Tibial artery (tissue), 4 donors: ENCODE data around the gene RBBP5.

Experiments used
- DNase-seq, 2 donors: peaks; one replicate each; pipeline ENCODE4 v3.0.0-alpha.2; 2019
- H3K27ac ChIP-seq, 2 donors: fragments of 200-600 bp; sonication (generic) in 1 of 2; 1 replicate in 1 of 2; 2 replicates in 1 of 2; pipeline ENCODE4 v1.5.1; 2018 to 2019; ENCODE audit warnings: mild to moderate bottlenecking in 1 of 2
- H3K27me3 ChIP-seq, 2 donors: fragments of 200-600 bp; sonication (generic) in 1 of 2; one replicate each; pipeline versions ENCODE4 v1.5.1 to v1.6.0; 2016 to 2019
- H3K36me3 ChIP-seq, 3 donors: fragments of 200-600 bp; sonication (generic) in 2 of 3; one replicate each; pipeline ENCODE4 v1.5.1; 2016 to 2019; ENCODE audit warnings: mild to moderate bottlenecking in 2 of 3
- H3K4me1 ChIP-seq, 4 donors: fragments of 200-600 bp; sonication (generic) in 2 of 4; 1 replicate in 3 of 4; 2 replicates in 1 of 4; pipeline ENCODE4 v1.5.1; 2016 to 2019
- H3K4me3 ChIP-seq, 2 donors: fragments of 200-600 bp; sonication (generic) in 1 of 2; 1 replicate in 1 of 2; 2 replicates in 1 of 2; pipeline ENCODE4 v1.5.1; 2018 to 2019; ENCODE audit warnings: mild to moderate bottlenecking in 2 of 2
- H3K9me3 ChIP-seq, 3 donors: fragments of 200-600 bp; sonication (generic) in 1 of 3; one replicate each; pipeline ENCODE4 v1.5.1; 2016 to 2019
- intact Hi-C: fragments of 100-400 bp; cut with DNase I; formaldehyde crosslinking; loops from one replicate; pipeline ENCODE4 v1.15.0; 2023; ENCODE audit warnings: low total_unique reads
- TF ChIP-seq, protein P1 (sequence below), 2 experiments: fragments of 200-600 bp in 1 of 2; fragments of 450-650 bp in 1 of 2; IDR thresholded peaks; one replicate each; pipeline ENCODE4 v1.5.1; 2017 to 2019; ENCODE audit warnings: antibody characterized with exemption in 2 of 2, mild to moderate bottlenecking in 1 of 2, moderate library complexity in 1 of 2

The RBBP5 gene

DNA sequence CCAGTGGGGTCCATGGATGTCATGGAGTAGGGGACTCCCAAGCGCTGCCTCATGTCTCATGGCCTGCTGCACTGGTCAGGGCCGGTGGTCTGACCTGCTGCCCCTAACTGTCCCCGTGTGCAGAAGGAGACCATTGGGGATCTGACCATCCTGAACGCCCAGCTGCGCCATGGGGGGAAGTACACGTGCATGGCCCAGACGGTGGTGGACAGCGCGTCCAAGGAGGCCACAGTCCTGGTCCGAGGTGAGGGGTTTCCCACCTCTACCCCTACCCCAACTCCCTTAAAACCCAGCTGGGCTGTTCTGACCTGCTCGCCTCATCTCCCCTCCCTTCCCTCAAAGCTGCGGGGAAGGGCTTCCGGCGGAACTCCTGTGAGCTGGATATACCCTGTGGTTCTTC, 56.1 kb downstream of the RBBP5 start:
- no peak overlapping the region for H3K4me3 ChIP-seq
- peaks cover 0 to 7% (median 2%) of the 10 kb centered on the region in 4 donors for H3K4me1 ChIP-seq
- TF ChIP-seq, protein P1, sequence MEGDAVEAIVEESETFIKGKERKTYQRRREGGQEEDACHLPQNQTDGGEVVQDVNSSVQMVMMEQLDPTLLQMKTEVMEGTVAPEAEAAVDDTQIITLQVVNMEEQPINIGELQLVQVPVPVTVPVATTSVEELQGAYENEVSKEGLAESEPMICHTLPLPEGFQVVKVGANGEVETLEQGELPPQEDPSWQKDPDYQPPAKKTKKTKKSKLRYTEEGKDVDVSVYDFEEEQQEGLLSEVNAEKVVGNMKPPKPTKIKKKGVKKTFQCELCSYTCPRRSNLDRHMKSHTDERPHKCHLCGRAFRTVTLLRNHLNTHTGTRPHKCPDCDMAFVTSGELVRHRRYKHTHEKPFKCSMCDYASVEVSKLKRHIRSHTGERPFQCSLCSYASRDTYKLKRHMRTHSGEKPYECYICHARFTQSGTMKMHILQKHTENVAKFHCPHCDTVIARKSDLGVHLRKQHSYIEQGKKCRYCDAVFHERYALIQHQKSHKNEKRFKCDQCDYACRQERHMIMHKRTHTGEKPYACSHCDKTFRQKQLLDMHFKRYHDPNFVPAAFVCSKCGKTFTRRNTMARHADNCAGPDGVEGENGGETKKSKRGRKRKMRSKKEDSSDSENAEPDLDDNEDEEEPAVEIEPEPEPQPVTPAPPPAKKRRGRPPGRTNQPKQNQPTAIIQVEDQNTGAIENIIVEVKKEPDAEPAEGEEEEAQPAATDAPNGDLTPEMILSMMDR (IDR thresholded peaks at IDR 0.05), result no peak
- no peaks in the 10 kb centered on the region for H3K27me3 ChIP-seq
- H3K9me3 ChIP-seq, result no peaks in the 10 kb centered on the region
- intact Hi-C loops, result no loop called here
- no peak overlapping the region for H3K27ac ChIP-seq
- H3K36me3 ChIP-seq, result no peaks in the 10 kb centered on the region
- peak in 1 of 2 donors; percentile 34 for DNase-seq

GRCh38 chr1:205064741-205065316, 56.9 kb downstream of the RBBP5 start:
- intact Hi-C loops, result loop anchor here (5.0 kb wide), 1 partner anchor 78 kb away; no protein-coding TSS in a partner anchor
- Histone ChIP-seq H3K4me1 (peaks cover 0 to 7% (median 2%) of the 10 kb centered on the region in 4 donors), H3K27me3 (no peaks in the 10 kb centered on the region), H3K36me3 (no peaks in the 10 kb centered on the region), H3K27ac (no peak overlapping the region), H3K9me3 (no peaks in the 10 kb centered on the region), H3K4me3 (no peak overlapping the region)
- TF ChIP-seq, protein P1 (IDR thresholded peaks at IDR 0.05), result no peak
- peak in 1 of 2 donors; percentile 25 for DNase-seq

GRCh38 chr1:205064301-205064700, 57.5 kb downstream of the RBBP5 start:
- peaks cover 0 to 7% (median 2%) of the 10 kb centered on the region in 4 donors for H3K4me1 ChIP-seq
- intact Hi-C loops, result loop anchor here (5.0 kb wide), 1 partner anchor 77 kb away; no protein-coding TSS in a partner anchor
- no peaks in the 10 kb centered on the region for H3K36me3 ChIP-seq
- H3K27me3 ChIP-seq, result no peaks in the 10 kb centered on the region
- H3K9me3 ChIP-seq, result no peaks in the 10 kb centered on the region
- no peak overlapping the region for H3K27ac ChIP-seq
- H3K4me3 ChIP-seq, result no peak overlapping the region
- peak in 1 of 2 donors; percentile 46 for DNase-seq
- TF ChIP-seq, protein P1 (IDR thresholded peaks at IDR 0.05), result no peak

DNA sequence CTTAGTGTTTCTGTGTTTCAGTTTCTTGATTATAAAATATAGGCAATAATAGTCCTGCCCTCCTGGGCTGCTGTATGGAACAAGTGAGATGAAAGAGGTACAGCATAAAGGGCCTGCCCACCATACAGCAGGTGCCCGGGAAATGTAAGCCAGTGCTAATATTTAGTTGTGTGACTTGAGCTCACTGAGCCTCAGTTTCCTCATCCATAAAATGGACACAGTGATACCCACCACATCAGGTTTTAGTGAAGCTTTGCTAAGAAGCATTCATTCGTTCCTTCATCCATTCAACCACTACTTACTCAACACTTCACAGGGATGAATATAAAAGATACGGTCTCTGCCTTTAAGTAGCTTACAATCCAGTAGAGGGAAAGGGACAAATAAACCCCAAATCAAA, 58.9 kb downstream of the RBBP5 start:
- H3K36me3 ChIP-seq, result no peaks in the 10 kb centered on the region
- intact Hi-C loops, result loop anchor here (5.0 kb wide), 1 partner anchor 76 kb away; no protein-coding TSS in a partner anchor
- TF ChIP-seq, protein P1 (IDR thresholded peaks at IDR 0.05), result no peak
- no peaks in the 10 kb centered on the region for H3K27me3 ChIP-seq
- no peak overlapping the region for H3K4me3 ChIP-seq
- no peak overlapping the region for H3K27ac ChIP-seq
- no peak for DNase-seq
- no peaks in the 10 kb centered on the region for H3K9me3 ChIP-seq
- peaks cover 0 to 7% (median 2%) of the 10 kb centered on the region in 4 donors for H3K4me1 ChIP-seq

DNA sequence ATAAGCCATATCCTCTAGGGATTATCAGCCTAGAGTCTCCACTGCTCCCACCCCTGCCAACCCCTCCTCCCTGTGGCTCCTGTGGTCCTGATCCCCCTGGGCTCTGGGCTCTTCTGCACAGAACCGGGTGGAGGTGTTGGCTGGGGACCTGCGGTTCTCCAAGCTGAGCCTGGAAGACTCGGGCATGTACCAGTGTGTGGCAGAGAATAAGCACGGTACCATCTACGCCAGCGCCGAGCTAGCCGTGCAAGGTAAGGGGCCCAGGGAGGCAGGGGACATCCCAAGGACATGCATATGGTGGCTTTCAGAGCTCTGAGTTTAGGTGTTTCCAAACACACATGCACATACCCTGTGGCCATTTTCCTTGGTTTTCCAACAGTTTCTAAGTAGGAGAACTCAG, 59.5 kb downstream of the RBBP5 start:
- intact Hi-C loops, result loop anchor here (5.0 kb wide), 1 partner anchor 75 kb away; no protein-coding TSS in a partner anchor
- Histone ChIP-seq H3K27me3 (no peaks in the 10 kb centered on the region), H3K4me3 (no peak overlapping the region), H3K36me3 (no peaks in the 10 kb centered on the region), H3K27ac (no peak overlapping the region), H3K4me1 (peaks cover 0 to 7% (median 2%) of the 10 kb centered on the region in 4 donors), H3K9me3 (no peaks in the 10 kb centered on the region)
- TF ChIP-seq, protein P1 (IDR thresholded peaks at IDR 0.05), result no peak
- no peak for DNase-seq
